Bronchial smooth muscle cell (primary cell): Measurements from ENCODE around the gene NME8. TPM values are rescaled to one million over a fixed set of nuclear protein-coding genes. Genes with fewer than 3 reads are reported as not detected.

Experiments
- total RNA-seq: library from RNA; depleted of rRNA; stranded (reverse); fragments of >200 nt; gene quantifications from 2 replicates; pipeline ENCODE4 v1.2.1, GENCODE V29; 2014

NME8 gene, protein sequence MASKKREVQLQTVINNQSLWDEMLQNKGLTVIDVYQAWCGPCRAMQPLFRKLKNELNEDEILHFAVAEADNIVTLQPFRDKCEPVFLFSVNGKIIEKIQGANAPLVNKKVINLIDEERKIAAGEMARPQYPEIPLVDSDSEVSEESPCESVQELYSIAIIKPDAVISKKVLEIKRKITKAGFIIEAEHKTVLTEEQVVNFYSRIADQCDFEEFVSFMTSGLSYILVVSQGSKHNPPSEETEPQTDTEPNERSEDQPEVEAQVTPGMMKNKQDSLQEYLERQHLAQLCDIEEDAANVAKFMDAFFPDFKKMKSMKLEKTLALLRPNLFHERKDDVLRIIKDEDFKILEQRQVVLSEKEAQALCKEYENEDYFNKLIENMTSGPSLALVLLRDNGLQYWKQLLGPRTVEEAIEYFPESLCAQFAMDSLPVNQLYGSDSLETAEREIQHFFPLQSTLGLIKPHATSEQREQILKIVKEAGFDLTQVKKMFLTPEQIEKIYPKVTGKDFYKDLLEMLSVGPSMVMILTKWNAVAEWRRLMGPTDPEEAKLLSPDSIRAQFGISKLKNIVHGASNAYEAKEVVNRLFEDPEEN
- not detected in 2 replicates for total RNA-seq

DNA sequence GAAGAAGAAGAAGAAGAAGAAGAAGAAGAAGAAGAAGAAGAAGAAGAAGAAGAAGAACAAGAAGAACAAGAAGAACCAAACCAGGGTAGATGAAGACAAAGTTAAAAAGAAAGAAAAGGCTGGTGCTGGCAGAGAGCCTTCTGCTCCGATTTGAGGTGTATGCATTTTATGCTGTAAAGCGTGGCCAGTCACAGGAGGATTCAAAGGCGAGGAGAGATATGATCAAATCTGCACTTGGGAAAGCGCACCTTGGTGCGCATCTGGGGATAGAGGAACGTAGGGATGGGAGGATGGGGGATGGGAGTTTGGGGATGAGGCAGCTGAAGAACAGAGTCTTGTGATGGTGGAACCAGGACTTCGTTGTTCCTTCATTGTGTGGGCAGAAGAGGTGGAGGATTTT, at the start of gene NME8:
Gene NME8 (plus strand): TSS at position 301 of the 400 bp plus-strand sequence. CDS start 1,670 bp downstream, outside the sequence.

DNA sequence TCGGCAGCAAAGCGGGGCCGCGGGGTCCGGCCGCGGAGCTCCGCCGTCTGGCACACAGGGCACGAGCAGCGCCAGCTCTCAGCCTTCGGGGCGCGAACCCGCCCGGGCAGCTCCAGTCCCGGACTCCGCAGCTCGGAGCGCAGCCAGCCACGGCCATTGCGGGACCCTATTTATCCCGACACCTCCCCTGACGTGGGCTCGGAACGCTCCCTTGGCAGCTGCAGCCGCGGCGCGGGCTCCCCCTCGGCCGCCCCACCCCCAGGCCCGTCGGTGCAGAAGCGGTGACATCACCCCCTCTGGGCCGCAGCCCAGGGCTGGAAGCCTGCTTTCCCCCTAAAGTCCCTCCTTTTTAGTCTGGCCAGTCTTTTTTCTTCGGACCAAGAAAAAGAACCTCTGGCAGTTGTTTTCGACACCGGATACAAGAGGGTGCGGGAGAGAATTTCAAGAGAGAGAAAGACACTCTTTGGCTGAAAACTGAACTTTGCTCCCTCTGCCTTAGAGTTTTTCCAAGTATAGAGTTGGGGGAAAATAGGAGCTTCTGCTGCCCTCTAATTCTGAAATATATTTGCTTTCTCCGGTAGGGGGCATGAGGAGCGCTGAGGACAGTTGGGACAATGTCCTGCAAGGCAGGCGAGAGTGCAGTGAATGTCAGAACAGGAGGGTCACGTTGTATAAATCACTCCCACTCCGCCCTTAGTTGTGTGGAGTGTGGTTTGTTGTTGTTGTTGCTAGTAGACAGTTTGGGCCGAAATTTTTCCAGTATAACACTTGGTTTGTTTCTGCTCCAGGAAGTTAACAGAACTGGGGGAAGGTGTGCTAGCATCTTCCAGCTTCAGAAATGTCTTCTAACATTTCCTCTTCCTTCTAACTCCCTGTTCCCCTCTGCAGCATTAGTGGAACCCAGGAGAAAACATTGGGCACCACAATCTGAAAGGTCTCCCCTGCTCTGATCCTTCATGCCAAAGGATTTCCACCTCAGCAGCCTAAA, 68.6 kb downstream of the NME8 start, which contains the start of gene SFRP4:
Gene SFRP4 (minus strand): TSS at position 145 of the 988 bp plus-strand sequence. CDS start 280 bp downstream, outside the sequence.

DNA sequence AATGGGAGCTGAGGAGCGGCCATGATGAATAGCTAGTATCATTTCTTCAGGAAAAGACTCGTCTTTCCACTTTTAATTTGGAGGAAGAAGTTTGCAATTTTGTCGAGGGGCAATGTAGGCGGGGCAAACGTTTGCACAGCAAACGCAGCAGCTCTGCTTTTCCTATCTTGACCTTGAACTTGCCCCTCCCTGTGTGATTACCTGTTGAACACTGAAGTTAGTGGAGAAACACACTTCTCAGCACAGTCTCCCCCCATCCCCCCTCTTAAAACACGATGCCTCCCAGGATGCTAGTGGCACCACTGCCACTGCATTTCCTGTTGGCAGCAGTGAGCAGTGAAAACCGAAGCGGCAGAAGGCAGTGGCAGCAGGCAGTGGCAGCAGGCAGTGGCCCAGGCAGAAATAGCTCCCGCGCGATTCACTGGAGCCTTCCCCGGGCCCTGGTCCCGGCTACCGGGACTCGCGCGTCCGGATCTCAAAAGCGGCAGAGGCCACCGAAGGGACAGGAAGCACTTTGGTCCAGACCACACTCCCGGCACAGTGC, 72.0 kb downstream of the NME8 start, which contains the start of gene EPDR1:
Gene EPDR1 (plus strand): TSS at position 336 of the 544 bp plus-strand sequence. CDS start 300 bp downstream, outside the sequence.

Other genes with a start within 250 kb of the NME8 start
- not detected in 2 replicates for gene GPR141, start 164.8 kb upstream of the NME8 start, total RNA-seq
- gene SFRP4, start 68.2 kb downstream of the NME8 start, total RNA-seq = 0.32 and 1.5 TPM in 2 replicates
- gene EPDR1, start 72.0 kb downstream of the NME8 start, total RNA-seq = 6.0 and 13.0 TPM in 2 replicates